ENCODE measurements around the gene ACOX3.

- TF ChIP-seq CTCF (conservative IDR thresholded peaks at IDR 0.05) (no peak), ZFX (IDR thresholded peaks at IDR 0.05) (no peak)
Observed at GRCh38 chr4:8372506-8372905, 68.0 kb downstream of the ACOX3 start.
